Measurements from ENCODE around the gene ARHGAP44.
"Not testable (repeated sequence)": the region's sequence is repeated elsewhere in the genome, so short reads cannot be mapped to it uniquely, and the experiment has no call there.

ARHGAP44 gene

DNA sequence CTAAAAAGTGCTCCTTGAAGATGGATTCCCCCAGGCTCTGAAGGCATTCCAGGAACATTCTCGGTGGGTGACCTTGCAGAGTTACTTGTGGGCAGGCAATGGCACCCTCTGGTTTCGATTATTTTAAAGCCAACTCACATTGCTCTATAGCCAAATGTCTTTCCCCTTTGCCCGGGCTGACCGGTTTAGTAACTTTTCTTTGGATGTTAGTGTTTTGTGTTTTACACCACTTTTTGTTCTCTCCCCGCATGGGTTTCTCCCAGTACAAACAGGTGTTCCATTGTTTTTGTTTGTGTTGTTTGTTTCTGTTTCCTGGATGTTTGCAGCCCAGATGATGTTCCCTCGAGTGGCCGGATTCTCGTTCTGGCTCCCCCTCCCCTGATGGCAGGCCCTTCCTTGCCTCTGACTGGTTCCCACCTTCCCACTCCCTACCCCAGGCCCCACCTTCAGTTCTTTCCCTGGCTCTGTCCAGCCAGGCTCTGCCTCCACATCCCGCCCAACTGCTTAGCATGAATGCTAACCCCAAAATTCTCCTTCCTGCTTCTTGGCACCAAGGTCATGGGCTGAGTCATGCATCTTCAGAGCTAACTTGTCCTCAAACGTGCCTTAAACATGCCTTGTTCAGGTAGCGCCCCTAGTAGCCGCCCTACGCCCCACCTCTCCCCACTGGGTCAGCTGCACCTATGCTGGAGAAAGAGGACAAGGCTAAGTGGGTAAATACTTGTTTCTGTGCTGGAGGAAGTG, 187.9 kb downstream of the ARHGAP44 start:
- H3K4me3 ChIP-seq (replicated peaks in 1 of 2; ENCODE audit: low read depth in 2 of 2, low read length in 2 of 2) = no peak overlapping the region
- DNase-seq (ENCODE audit: low read depth in 2 of 2) = peak in 1 of 2 donors; percentile 20
- TF ChIP-seq, protein P1, sequence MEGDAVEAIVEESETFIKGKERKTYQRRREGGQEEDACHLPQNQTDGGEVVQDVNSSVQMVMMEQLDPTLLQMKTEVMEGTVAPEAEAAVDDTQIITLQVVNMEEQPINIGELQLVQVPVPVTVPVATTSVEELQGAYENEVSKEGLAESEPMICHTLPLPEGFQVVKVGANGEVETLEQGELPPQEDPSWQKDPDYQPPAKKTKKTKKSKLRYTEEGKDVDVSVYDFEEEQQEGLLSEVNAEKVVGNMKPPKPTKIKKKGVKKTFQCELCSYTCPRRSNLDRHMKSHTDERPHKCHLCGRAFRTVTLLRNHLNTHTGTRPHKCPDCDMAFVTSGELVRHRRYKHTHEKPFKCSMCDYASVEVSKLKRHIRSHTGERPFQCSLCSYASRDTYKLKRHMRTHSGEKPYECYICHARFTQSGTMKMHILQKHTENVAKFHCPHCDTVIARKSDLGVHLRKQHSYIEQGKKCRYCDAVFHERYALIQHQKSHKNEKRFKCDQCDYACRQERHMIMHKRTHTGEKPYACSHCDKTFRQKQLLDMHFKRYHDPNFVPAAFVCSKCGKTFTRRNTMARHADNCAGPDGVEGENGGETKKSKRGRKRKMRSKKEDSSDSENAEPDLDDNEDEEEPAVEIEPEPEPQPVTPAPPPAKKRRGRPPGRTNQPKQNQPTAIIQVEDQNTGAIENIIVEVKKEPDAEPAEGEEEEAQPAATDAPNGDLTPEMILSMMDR (IDR thresholded peaks at IDR 0.05; ENCODE audit: low read depth, low read length) = no peak

GRCh38 chr17:12978787-12979186, 189.5 kb downstream of the ARHGAP44 start:
- not testable (repeated sequence) for H3K4me3 ChIP-seq (replicated peaks in 1 of 2; ENCODE audit: low read depth in 2 of 2, low read length in 2 of 2)

DNA sequence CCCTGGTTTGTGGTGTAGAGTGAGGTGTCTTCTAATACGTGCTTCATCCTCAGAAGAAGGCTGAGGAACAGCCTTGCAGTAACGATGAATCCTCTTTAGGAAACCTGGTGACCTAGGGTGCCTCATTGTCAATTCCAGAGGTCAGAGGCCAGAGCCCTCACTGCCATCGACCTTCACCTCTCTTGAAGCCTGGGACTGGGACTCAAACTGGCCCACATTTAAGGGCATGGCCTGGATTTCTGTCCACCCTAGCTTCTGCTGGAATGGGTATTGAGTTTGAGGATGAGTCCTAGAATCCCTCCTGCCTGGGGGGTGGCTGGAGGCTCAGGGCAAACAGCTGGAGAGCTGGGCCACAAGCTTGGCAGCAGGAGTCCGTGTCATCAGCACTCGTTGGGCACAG, 189.9 kb downstream of the ARHGAP44 start:
- H3K4me3 ChIP-seq (replicated peaks in 1 of 2; ENCODE audit: low read depth in 2 of 2, low read length in 2 of 2) = no peak overlapping the region
- TF ChIP-seq, protein P1 (IDR thresholded peaks at IDR 0.05; ENCODE audit: low read depth, low read length) = no peak
- DNase-seq (ENCODE audit: low read depth in 2 of 2) = no peak

More at GRCh38 chr17:12978787-12979186, 189.5 kb downstream of the ARHGAP44 start:
- DNase-seq (ENCODE audit: low read depth in 2 of 2) = not testable (repeated sequence)

DNA sequence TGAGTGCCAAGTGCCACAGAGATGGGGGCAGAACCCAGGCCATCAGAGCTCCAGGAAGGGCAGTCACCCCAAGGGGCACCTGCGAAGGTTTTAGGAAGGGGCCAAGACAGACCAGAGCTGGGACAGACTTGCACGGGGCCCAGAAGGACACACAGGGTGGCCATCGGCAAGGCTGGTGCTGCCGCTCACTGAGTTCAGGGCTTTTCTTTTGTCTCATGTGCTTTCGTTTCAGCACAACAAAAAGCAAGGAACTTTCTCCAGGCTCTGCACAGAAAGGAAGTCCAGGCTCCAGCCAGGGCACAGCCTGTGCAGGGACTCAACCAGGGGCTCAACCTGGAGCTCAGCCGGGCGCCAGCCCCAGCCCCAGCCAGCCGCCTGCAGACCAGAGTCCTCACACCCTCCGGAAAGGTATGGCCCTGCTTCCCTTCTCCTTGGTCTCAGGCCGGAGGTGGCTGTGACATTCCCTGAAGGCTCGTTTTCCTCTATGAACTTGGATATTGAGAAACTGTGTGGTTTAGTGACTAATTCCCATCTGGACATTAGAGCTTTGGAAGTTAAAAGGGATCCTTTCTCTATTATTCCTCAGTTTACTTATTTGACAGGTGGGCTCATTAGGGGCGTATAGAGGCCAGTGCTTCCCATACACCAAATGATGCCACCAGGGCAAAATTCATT, 190.7 kb downstream of the ARHGAP44 start:
- no peak overlapping the region for H3K4me3 ChIP-seq (replicated peaks in 1 of 2; ENCODE audit: low read depth in 2 of 2, low read length in 2 of 2)
- DNase-seq (ENCODE audit: low read depth in 2 of 2) = no peak
- TF ChIP-seq, protein P1 (IDR thresholded peaks at IDR 0.05; ENCODE audit: low read depth, low read length) = no peak

DNA sequence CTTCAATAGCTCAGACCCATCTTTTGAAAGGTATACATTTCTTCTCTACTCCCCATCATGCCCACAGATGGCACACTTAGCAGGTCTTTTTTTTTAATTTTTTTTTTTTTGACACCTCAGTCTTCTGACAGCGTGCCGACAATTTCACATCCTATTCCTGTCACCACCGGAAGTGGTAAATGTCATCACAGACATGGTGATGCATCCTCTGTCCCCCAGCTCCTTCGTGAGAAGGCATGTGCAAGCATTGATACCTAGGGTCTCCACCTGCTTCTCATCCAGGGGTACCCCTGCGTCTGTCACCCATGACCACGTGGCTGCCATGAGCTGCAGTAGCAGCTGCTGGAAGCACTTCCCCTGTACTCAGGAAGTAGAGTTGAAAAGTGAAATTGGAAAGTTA, 192.9 kb downstream of the ARHGAP44 start:
- TF ChIP-seq, protein P1 (IDR thresholded peaks at IDR 0.05; ENCODE audit: low read depth, low read length) = no peak
- H3K4me3 ChIP-seq (replicated peaks in 1 of 2; ENCODE audit: low read depth in 2 of 2, low read length in 2 of 2) = no peak overlapping the region
- no peak for DNase-seq (ENCODE audit: low read depth in 2 of 2)

DNA sequence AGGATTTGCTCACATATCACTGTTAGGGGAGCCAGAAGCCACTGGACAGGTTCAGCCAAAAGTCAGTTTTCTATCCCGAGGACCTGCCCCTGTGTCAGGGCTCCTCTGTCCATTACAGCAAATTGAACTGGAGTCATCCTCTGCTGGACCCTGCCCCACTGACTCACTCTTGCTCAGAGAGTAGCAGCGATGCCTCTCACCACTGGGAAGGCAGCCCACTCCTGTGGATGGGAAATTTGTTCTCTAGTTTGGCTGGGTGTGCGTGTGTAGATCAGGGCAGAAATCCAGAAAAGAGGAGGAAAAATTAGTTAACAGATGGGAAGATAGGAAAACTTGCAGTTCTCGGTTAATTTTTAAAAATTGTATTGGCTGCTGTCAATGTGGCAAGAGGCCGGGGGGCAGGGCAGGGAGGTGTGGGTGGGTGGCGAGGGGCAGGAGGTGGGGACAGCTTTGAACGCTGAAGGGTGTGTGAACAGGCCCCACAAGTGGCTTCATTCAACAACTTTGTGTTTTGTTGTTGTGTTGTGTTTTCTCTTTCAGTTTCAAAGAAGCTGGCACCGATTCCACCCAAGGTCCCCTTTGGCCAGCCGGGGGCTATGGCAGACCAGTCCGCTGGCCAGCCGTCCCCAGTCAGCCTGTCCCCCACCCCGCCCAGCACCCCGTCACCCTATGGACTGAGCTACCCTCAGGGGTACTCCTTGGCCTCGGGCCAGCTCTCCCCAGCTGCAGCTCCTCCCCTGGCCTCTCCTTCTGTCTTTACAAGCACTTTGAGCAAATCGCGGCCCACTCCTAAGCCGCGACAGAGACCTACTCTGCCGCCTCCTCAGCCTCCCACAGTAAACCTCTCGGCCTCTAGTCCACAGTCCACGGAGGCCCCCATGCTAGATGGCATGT, 194.9 kb downstream of the ARHGAP44 start:
- TF ChIP-seq, protein P1 (IDR thresholded peaks at IDR 0.05; ENCODE audit: low read depth, low read length) = no peak
- peak overlapping the region in 1 of 2 donors; percentile 10 for H3K4me3 ChIP-seq (replicated peaks in 1 of 2; ENCODE audit: low read depth in 2 of 2, low read length in 2 of 2)
- DNase-seq (ENCODE audit: low read depth in 2 of 2) = peak; percentile 86 to 87

Measured in cardiac fibroblast (primary cell).